DOHH2 (cell line): ENCODE measurements around the gene ADTRP.

ENCODE experiments used
- EZH2phosphoT487 ChIP-seq: fragments of 200-600 bp; sonication (generic); IDR thresholded peaks from 2 replicates; pipeline ENCODE4 v1.6.1; 2017; ENCODE audit warnings: borderline replicate concordance, mild to moderate bottlenecking, antibody characterized with exemption, low read length, moderate library complexity, mixed read lengths
- TF ChIP-seq, protein P1 (sequence below): fragments of 200-600 bp; sonication (generic); IDR thresholded peaks from one replicate; pipeline ENCODE4 v1.5.1; 2014; ENCODE audit warnings: antibody characterized with exemption, mild to moderate bottlenecking, low read depth, low read length; ENCODE audit not compliant: poor library complexity, severe bottlenecking

DNA sequence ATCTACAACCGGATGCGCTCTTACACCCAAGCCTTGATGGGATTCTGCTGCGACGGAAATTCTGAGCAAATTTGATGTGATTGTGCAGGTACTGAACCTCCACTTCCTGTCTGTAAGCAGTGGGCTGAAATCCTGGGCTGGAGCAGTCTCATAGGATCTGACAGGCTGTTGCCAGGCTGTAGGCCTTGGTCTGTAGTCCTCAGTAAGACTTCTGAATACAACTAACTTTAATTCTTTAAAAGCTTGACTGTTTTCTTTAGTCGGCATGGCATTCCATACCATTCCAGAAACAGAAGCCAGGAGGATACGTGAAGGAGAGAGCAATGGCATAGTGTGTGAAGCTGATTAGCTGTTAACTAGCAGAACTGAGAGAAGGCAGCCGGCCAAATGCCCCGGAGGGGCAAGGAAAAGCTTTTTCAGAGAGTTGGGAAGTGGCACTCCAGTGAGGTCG lies 68.3 kb downstream of the ADTRP start:
- TF ChIP-seq, protein P1, sequence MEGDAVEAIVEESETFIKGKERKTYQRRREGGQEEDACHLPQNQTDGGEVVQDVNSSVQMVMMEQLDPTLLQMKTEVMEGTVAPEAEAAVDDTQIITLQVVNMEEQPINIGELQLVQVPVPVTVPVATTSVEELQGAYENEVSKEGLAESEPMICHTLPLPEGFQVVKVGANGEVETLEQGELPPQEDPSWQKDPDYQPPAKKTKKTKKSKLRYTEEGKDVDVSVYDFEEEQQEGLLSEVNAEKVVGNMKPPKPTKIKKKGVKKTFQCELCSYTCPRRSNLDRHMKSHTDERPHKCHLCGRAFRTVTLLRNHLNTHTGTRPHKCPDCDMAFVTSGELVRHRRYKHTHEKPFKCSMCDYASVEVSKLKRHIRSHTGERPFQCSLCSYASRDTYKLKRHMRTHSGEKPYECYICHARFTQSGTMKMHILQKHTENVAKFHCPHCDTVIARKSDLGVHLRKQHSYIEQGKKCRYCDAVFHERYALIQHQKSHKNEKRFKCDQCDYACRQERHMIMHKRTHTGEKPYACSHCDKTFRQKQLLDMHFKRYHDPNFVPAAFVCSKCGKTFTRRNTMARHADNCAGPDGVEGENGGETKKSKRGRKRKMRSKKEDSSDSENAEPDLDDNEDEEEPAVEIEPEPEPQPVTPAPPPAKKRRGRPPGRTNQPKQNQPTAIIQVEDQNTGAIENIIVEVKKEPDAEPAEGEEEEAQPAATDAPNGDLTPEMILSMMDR, result no peak
- TF ChIP-seq EZH2phosphoT487, result no peak
